DOHH2 (cell line): ENCODE data around the gene PDGFB.

Experiments
- CTCF ChIP-seq: fragments of 200-600 bp; sonication (generic); IDR thresholded peaks from one replicate; pipeline ENCODE4 v1.5.1; 2014; ENCODE audit warnings: antibody characterized with exemption, mild to moderate bottlenecking, low read depth, low read length; ENCODE audit not compliant: poor library complexity, severe bottlenecking
- EZH2phosphoT487 ChIP-seq: fragments of 200-600 bp; sonication (generic); IDR thresholded peaks from 2 replicates; pipeline ENCODE4 v1.6.1; 2017; ENCODE audit warnings: borderline replicate concordance, mild to moderate bottlenecking, antibody characterized with exemption, low read length, moderate library complexity, mixed read lengths

GRCh38 chr22:39250131-39250530, 5.3 kb upstream of the PDGFB start:
- TF ChIP-seq CTCF = no peak
- no peak for TF ChIP-seq EZH2phosphoT487
